22Rv1 (cell line): ENCODE measurements around the gene NXT1.

Experiments used
- CTCF ChIP-seq: fragments of 450-650 bp; IDR thresholded peaks from 2 replicates; pipeline ENCODE4 v1.5.1; 2017; ENCODE audit warnings: mild to moderate bottlenecking
- ZFX ChIP-seq: fragments of 450-650 bp; IDR thresholded peaks from 2 replicates; pipeline ENCODE4 v1.6.1; 2017; ENCODE audit warnings: antibody characterized with exemption, borderline replicate concordance

- TF ChIP-seq CTCF (no peak), ZFX (no peak)
Measured at GRCh38 chr20:23346002-23346401, 4.6 kb upstream of the NXT1 start.
